ENCODE data around the gene VIPAS39. TPM values are rescaled to one million over a fixed set of nuclear protein-coding genes. Genes with fewer than 3 reads are reported as not detected.

VIPAS39 gene
- total RNA-seq, 2 donors from 2014 or later, result 10.9 to 13.0 TPM

DNA sequence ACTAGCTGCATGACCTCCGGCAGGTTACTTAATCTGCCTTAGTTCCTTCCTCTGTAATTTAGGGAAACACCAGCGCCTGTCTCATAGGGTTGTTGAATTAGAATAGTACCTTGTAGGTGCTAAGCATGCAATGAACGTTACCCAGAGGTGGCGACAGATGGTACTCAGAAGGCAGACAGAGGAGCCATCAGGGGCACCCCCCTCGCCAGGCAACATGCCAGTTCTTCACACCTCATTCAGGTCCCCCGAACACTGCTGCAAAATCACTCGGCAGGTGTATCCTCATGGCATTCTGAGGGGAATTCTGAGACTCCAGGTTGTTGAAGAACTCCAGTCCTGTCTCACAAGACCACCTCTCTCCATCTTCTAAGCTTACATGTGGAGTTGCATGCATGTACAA is 31.2 kb upstream of the VIPAS39 start:
- DNase-seq (ENCODE audit: low spot score), result no peak
- H3K27ac ChIP-seq, result no peak overlapping the region
- TF ChIP-seq, protein P1, sequence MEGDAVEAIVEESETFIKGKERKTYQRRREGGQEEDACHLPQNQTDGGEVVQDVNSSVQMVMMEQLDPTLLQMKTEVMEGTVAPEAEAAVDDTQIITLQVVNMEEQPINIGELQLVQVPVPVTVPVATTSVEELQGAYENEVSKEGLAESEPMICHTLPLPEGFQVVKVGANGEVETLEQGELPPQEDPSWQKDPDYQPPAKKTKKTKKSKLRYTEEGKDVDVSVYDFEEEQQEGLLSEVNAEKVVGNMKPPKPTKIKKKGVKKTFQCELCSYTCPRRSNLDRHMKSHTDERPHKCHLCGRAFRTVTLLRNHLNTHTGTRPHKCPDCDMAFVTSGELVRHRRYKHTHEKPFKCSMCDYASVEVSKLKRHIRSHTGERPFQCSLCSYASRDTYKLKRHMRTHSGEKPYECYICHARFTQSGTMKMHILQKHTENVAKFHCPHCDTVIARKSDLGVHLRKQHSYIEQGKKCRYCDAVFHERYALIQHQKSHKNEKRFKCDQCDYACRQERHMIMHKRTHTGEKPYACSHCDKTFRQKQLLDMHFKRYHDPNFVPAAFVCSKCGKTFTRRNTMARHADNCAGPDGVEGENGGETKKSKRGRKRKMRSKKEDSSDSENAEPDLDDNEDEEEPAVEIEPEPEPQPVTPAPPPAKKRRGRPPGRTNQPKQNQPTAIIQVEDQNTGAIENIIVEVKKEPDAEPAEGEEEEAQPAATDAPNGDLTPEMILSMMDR (IDR thresholded peaks at IDR 0.05), result no peak
- H3K36me3 ChIP-seq, result no peaks in the 10 kb centered on the region
- no peaks in the 10 kb centered on the region for H3K9me3 ChIP-seq
- no peaks in the 10 kb centered on the region for H3K27me3 ChIP-seq
- H3K4me1 ChIP-seq, result no peaks in the 10 kb centered on the region
- H3K4me3 ChIP-seq, result no peak overlapping the region

DNA sequence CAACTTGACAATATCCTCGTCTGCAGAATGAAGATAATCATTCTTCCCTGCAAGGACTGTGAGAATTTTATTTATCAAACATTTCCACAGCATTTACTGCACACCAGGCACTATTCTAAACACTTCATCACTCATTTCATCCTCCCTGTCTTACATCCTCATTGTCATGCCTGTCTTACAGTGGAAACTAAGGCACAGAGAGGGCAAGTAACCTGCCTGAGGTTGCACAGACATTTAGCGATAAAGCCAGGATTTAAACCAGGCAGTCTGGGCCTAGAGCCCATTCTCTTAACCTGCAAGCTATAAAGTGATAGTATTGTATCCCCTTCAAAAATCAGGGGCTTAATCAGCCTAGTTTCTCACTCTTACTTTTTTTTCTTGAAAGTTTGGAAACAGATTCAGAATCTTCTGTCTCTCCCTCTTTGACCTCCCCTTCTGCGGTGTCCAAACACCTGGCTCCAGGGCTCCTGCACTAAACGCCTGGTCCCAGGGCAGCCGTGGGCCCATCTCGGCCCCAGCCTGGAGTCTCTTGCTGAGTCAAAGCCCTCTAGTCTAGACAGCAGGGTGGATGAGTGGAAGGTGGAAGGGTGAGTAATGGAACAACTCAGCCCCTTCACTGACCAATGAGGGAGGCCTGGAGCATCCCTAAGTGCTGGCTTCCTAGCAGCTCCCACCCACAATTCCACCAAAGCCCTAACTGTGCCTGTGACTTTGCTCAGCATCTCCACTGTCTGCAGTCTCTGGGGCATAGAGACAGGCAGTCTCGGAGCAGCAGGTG is 28.7 kb upstream of the VIPAS39 start:
- H3K4me3 ChIP-seq, result no peak overlapping the region
- no peaks in the 10 kb centered on the region for H3K9me3 ChIP-seq
- TF ChIP-seq, protein P1 (IDR thresholded peaks at IDR 0.05), result no peak
- no peak overlapping the region for H3K27ac ChIP-seq
- no peak for DNase-seq (ENCODE audit: low spot score)
- no peaks in the 10 kb centered on the region for H3K27me3 ChIP-seq
- no peaks in the 10 kb centered on the region for H3K36me3 ChIP-seq
- no peaks in the 10 kb centered on the region for H3K4me1 ChIP-seq

DNA sequence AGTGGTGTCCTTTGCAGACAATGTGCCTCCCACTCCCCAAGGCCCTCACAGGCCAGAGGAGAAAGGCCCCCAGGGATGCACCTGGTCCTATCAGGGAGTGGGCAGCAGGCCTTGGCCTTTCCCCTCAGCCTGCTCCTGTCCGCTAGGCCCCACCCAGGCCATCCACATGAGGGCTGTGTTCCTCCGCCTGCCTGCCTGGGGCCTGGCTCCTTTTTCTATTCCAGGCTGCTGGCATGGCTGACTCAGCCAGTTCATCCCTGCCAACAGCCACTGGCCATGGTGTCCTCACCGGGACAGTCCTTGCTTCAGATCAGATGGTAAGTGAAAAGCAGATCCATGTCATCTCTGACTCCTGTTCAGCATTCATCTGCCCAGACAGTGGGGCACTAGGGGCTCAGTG is 27.9 kb upstream of the VIPAS39 start:
- no peaks in the 10 kb centered on the region for H3K36me3 ChIP-seq
- H3K27ac ChIP-seq, result no peak overlapping the region
- no peaks in the 10 kb centered on the region for H3K4me1 ChIP-seq
- DNase-seq (ENCODE audit: low spot score), result no peak
- no peaks in the 10 kb centered on the region for H3K9me3 ChIP-seq
- TF ChIP-seq, protein P1 (IDR thresholded peaks at IDR 0.05), result no peak
- no peak overlapping the region for H3K4me3 ChIP-seq
- H3K27me3 ChIP-seq, result no peaks in the 10 kb centered on the region

DNA sequence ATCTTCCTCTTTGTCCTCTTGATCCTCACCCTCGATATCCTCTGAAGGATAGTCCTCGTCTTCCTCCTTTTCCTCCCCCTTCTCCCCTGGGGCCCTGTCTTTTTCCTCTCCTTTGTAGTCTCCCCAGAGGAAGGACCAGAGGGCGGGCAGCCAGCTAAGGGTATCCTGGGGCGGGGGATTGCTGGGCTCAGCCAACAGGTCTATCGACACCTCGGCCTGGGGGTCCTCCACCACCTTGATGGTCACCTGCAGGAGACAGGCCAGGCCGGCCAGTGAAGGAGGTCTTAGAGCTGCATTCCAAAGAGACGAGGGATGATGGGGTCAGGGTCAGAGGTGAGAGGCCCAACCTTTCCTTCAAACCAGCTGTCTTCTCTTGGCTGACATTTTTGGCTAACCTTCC is 25.0 kb upstream of the VIPAS39 start:
- no peaks in the 10 kb centered on the region for H3K9me3 ChIP-seq
- no peaks in the 10 kb centered on the region for H3K36me3 ChIP-seq
- no peak overlapping the region for H3K27ac ChIP-seq
- no peaks in the 10 kb centered on the region for H3K4me1 ChIP-seq
- no peak overlapping the region for H3K4me3 ChIP-seq
- H3K27me3 ChIP-seq, result no peaks in the 10 kb centered on the region
- TF ChIP-seq, protein P1 (IDR thresholded peaks at IDR 0.05), result no peak
- DNase-seq (ENCODE audit: low spot score), result no peak

DNA sequence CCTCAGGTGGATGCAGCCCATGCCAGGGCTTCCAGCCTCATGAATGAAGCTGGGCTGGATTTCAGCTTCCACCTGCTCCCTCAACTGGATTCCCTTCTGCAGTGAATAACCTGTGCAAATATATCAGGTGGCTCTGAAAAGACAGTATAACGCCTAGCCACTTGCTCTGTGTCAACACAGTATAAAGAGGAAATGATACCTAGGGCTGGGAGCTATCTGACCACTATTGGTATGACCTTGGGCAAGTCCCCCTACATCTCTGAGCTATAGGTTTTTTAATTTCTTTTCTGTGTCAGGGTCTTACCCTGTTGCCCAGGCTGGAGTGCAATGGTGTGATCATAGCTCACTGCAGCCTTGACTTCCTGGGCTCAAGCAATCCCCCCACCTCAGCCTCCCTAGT is 21.4 kb upstream of the VIPAS39 start:
- TF ChIP-seq, protein P1 (IDR thresholded peaks at IDR 0.05), result no peak
- H3K4me1 ChIP-seq, result no peaks in the 10 kb centered on the region

DNA sequence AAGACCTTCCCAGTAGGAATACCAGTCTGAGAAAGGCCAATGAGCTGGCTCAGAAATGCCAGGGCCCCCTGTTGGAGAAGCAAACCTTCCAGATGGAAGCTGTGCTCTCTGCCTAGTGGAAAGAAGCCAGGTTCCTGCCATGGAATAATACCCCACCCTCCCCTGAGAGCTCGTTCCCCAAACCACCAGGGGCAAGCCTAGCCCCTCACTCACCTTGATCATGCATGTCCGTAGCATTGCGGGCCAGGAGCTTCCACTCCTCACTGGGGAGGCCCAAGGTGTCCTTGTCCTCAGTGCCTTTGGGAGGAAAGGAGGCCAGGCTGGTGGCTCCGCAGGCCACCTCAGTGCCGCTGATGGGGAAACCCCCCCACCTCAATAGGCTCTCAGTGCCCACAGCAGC is 20.6 kb upstream of the VIPAS39 start:
- Histone ChIP-seq H3K4me1 (no peaks in the 10 kb centered on the region), H3K27ac (no peak overlapping the region), H3K4me3 (no peak overlapping the region), H3K27me3 (no peaks in the 10 kb centered on the region), H3K9me3 (no peaks in the 10 kb centered on the region), H3K36me3 (no peaks in the 10 kb centered on the region)
- no peak for DNase-seq (ENCODE audit: low spot score)
- TF ChIP-seq, protein P1 (IDR thresholded peaks at IDR 0.05), result no peak

More for the DNA sequence above, 21.4 kb upstream of the VIPAS39 start:
- H3K36me3 ChIP-seq, result no peaks in the 10 kb centered on the region
- no peaks in the 10 kb centered on the region for H3K27me3 ChIP-seq
- H3K4me3 ChIP-seq, result no peak overlapping the region
- H3K9me3 ChIP-seq, result no peaks in the 10 kb centered on the region
- no peak overlapping the region for H3K27ac ChIP-seq
- DNase-seq (ENCODE audit: low spot score), result no peak

All from right atrium auricular region (tissue), 2 donors.